Measurements from ENCODE around the gene LHX3. TPM values are rescaled to one million over a fixed set of nuclear protein-coding genes. Genes with fewer than 3 reads are reported as not detected.

The LHX3 gene
- total and polyA plus RNA-seq, 2 experiments from 2014 or later = not detected

GRCh38 chr9:136156209-136157120, 48.5 kb downstream of the LHX3 start:
- no peak for DNase-seq (ENCODE audit: low read depth in 1 of 2, low spot score in 1 of 2)
- H3K27ac ChIP-seq = no peak overlapping the region

GRCh38 chr9:136155576-136155975, 49.4 kb downstream of the LHX3 start:
- no peaks in the 10 kb centered on the region for H3K4me1 ChIP-seq (ENCODE audit: low read depth)
- no peak for DNase-seq (ENCODE audit: low read depth in 1 of 2, low spot score in 1 of 2)
- no peaks in the 10 kb centered on the region for H3K9me3 ChIP-seq (ENCODE audit: low read depth)
- TF ChIP-seq CTCF (IDR thresholded peaks at IDR 0.05; ENCODE audit: low read depth, low read length) = no peak
- no peaks in the 10 kb centered on the region for H3K27me3 ChIP-seq
- H3K27ac ChIP-seq = no peak overlapping the region
- H3K36me3 ChIP-seq = no peaks in the 10 kb centered on the region
- no peak overlapping the region for H3K4me3 ChIP-seq

More at GRCh38 chr9:136156209-136157120, 48.5 kb downstream of the LHX3 start:
- no peaks in the 10 kb centered on the region for H3K4me1 ChIP-seq (ENCODE audit: low read depth)
- no peaks in the 10 kb centered on the region for H3K36me3 ChIP-seq
- H3K9me3 ChIP-seq (ENCODE audit: low read depth) = no peaks in the 10 kb centered on the region
- TF ChIP-seq CTCF (IDR thresholded peaks at IDR 0.05; ENCODE audit: low read depth, low read length) = no peak
- no peak overlapping the region for H3K4me3 ChIP-seq
- H3K27me3 ChIP-seq = no peaks in the 10 kb centered on the region

GRCh38 chr9:136154943-136155342, 50.0 kb downstream of the LHX3 start:
- Histone ChIP-seq H3K27me3 (no peaks in the 10 kb centered on the region), H3K36me3 (no peaks in the 10 kb centered on the region), H3K27ac (no peak overlapping the region), H3K9me3 (ENCODE audit: low read depth) (no peaks in the 10 kb centered on the region), H3K4me3 (no peak overlapping the region), H3K4me1 (ENCODE audit: low read depth) (no peaks in the 10 kb centered on the region)
- no peak for TF ChIP-seq CTCF (IDR thresholded peaks at IDR 0.05; ENCODE audit: low read depth, low read length)
- DNase-seq (ENCODE audit: low read depth in 1 of 2, low spot score in 1 of 2) = no peak

GRCh38 chr9:136153381-136154065, 51.4 kb downstream of the LHX3 start:
- Histone ChIP-seq H3K36me3 (no peaks in the 10 kb centered on the region), H3K4me1 (ENCODE audit: low read depth) (no peaks in the 10 kb centered on the region), H3K27ac (no peak overlapping the region), H3K27me3 (no peaks in the 10 kb centered on the region), H3K4me3 (no peak overlapping the region), H3K9me3 (ENCODE audit: low read depth) (no peaks in the 10 kb centered on the region)
- TF ChIP-seq CTCF (IDR thresholded peaks at IDR 0.05; ENCODE audit: low read depth, low read length) = no peak
- DNase-seq (ENCODE audit: low read depth in 1 of 2, low spot score in 1 of 2) = no peak

- Histone ChIP-seq H3K9me3 (ENCODE audit: low read depth) (no peaks in the 10 kb centered on the region), H3K4me1 (ENCODE audit: low read depth) (no peaks in the 10 kb centered on the region), H3K36me3 (no peaks in the 10 kb centered on the region), H3K27ac (no peak overlapping the region), H3K27me3 (no peaks in the 10 kb centered on the region), H3K4me3 (no peak overlapping the region)
- no peak for DNase-seq (ENCODE audit: low read depth in 1 of 2, low spot score in 1 of 2)
- no peak for TF ChIP-seq CTCF (IDR thresholded peaks at IDR 0.05; ENCODE audit: low read depth, low read length)
Observed at GRCh38 chr9:136152931-136153330, 52.0 kb downstream of the LHX3 start.
